Neutrophil (primary cell): ENCODE data around the gene TSPYL1.

Experiments used
- H3K27ac ChIP-seq: fragments of 200-600 bp; sonication (generic); 2 replicates; pipeline ENCODE4 v1.5.1; 2016; ENCODE audit warnings: mild to moderate bottlenecking, moderate library complexity
- H3K27me3 ChIP-seq: fragments of 200-600 bp; sonication (generic); 2 replicates; pipeline ENCODE4 v1.6.0; 2016; ENCODE audit warnings: mild to moderate bottlenecking
- H3K36me3 ChIP-seq: fragments of 200-600 bp; sonication (generic); 2 replicates; pipeline ENCODE4 v1.5.1; 2017
- H3K4me1 ChIP-seq, 2 experiments: fragments of 200-600 bp in 1 of 2; sonication (generic) in 1 of 2; 1 replicate in 1 of 2; 2 replicates in 1 of 2; pipeline versions ENCODE4 v1.5.1 to v1.6.1; 2013 to 2016; ENCODE audit warnings: low read depth in 1 of 2, low read length in 1 of 2, mild to moderate bottlenecking in 1 of 2, moderate library complexity in 1 of 2; ENCODE audit not compliant: control insufficient read depth in 1 of 2, insufficient read depth in 1 of 2
- H3K4me3 ChIP-seq, 2 experiments: fragments of 200-600 bp in 1 of 2; sonication (generic) in 1 of 2; 1 replicate in 1 of 2; 2 replicates in 1 of 2; pipeline ENCODE4 v1.5.1; 2013 to 2016; ENCODE audit warnings: low read depth in 1 of 2, low read length in 1 of 2, mild to moderate bottlenecking in 1 of 2, moderate library complexity in 1 of 2
- H3K9me3 ChIP-seq: fragments of 200-600 bp; sonication (generic); 2 replicates; pipeline ENCODE4 v1.5.1; 2016
- CTCF ChIP-seq: fragments of 200-600 bp; sonication (generic); IDR thresholded peaks from 2 replicates; pipeline ENCODE4 v1.5.1; 2016; ENCODE audit warnings: antibody characterized with exemption

TSPYL1 gene

GRCh38 chr6:116256694-116257093, 23.0 kb downstream of the TSPYL1 start:
- Histone ChIP-seq H3K4me3 (no peak overlapping the region), H3K9me3 (no peaks in the 10 kb centered on the region), H3K4me1 (peaks cover 15 to 19% of the 10 kb centered on the region in 2 experiments), H3K27me3 (no peaks in the 10 kb centered on the region), H3K36me3 (no peaks in the 10 kb centered on the region), H3K27ac (no peak overlapping the region)
- TF ChIP-seq CTCF: no peak

- no peak for TF ChIP-seq CTCF
- H3K4me3 ChIP-seq: no peak overlapping the region
- no peaks in the 10 kb centered on the region for H3K27me3 ChIP-seq
- no peak overlapping the region for H3K27ac ChIP-seq
- H3K4me1 ChIP-seq: peaks cover 15 to 30% of the 10 kb centered on the region in 2 experiments
- H3K36me3 ChIP-seq: no peaks in the 10 kb centered on the region
- H3K9me3 ChIP-seq: no peaks in the 10 kb centered on the region
Observed at GRCh38 chr6:116255246-116255800, 24.4 kb downstream of the TSPYL1 start.

GRCh38 chr6:116254297-116255056, 25.3 kb downstream of the TSPYL1 start:
- Histone ChIP-seq H3K36me3 (no peaks in the 10 kb centered on the region), H3K27me3 (no peaks in the 10 kb centered on the region), H3K4me3 (peak overlapping the region; percentile 90 to 95), H3K9me3 (no peaks in the 10 kb centered on the region), H3K27ac (peak overlapping the region; percentile 76), H3K4me1 (peaks cover 15 to 30% of the 10 kb centered on the region in 2 experiments)
- TF ChIP-seq CTCF: no peak

GRCh38 chr6:116253505-116254296, 26.0 kb downstream of the TSPYL1 start, which contains the start of gene TSPYL4:
TSS of gene TSPYL4 (minus strand) at chr6:116254075. CDS start at chr6:116254008, 67 bp downstream.
- H3K4me1 ChIP-seq: peaks cover 15 to 30% of the 10 kb centered on the region in 2 experiments
- TF ChIP-seq CTCF: no peak
- no peaks in the 10 kb centered on the region for H3K9me3 ChIP-seq
- H3K4me3 ChIP-seq: peak within 1 kb of the TSS; percentile 90 to 95
- peak within 1 kb of the TSS; percentile 76 for H3K27ac ChIP-seq
- H3K36me3 ChIP-seq: no peaks in the 10 kb centered on the region
- no peaks in the 10 kb centered on the region for H3K27me3 ChIP-seq

GRCh38 chr6:116253188-116253504, 26.6 kb downstream of the TSPYL1 start:
- no peaks in the 10 kb centered on the region for H3K27me3 ChIP-seq
- peaks cover 15 to 31% of the 10 kb centered on the region in 2 experiments for H3K4me1 ChIP-seq
- H3K4me3 ChIP-seq: peak overlapping the region; percentile 90 to 95
- H3K36me3 ChIP-seq: no peaks in the 10 kb centered on the region
- peak overlapping the region; percentile 76 for H3K27ac ChIP-seq
- TF ChIP-seq CTCF: no peak
- H3K9me3 ChIP-seq: no peaks in the 10 kb centered on the region
